Gastrocnemius medialis (tissue), 4 donors: ENCODE results near the gene SFPQ. TPM values are rescaled to one million over a fixed set of nuclear protein-coding genes. Genes with fewer than 3 reads are reported as not detected.

Experiments used
- ATAC-seq, 2 donors: fragments of 150-250 bp; one replicate each; pipeline ENCODE4 v1.9.1; 2016
- DNase-seq, 2 donors: peaks; one replicate each; pipeline ENCODE4 v3.0.0-alpha.2; 2019
- H3K27ac ChIP-seq, 4 donors: fragments of 200-600 bp; sonication (generic); 1 replicate in 1 of 4; 2 replicates in 3 of 4; pipeline ENCODE4 v1.5.1; 2016 to 2018; ENCODE audit warnings: mild to moderate bottlenecking in 2 of 4, moderate library complexity in 1 of 4
- H3K27me3 ChIP-seq, 3 donors: fragments of 200-600 bp; sonication (generic) in 2 of 3; 1 replicate in 1 of 3; 2 replicates in 2 of 3; pipeline versions ENCODE4 v1.5.1 to v1.6.0; 2016 to 2019; ENCODE audit warnings: mild to moderate bottlenecking in 1 of 3, moderate library complexity in 1 of 3
- H3K36me3 ChIP-seq, 2 donors: fragments of 200-600 bp; sonication (generic) in 1 of 2; one replicate each; pipeline ENCODE4 v1.5.1; 2017 to 2018
- H3K4me1 ChIP-seq, 2 donors: fragments of 200-600 bp; sonication (generic) in 1 of 2; one replicate each; pipeline ENCODE4 v1.5.1; 2016 to 2017; ENCODE audit warnings: mild to moderate bottlenecking in 2 of 2
- H3K4me3 ChIP-seq, 4 donors: fragments of 200-600 bp; sonication (generic) in 3 of 4; 1 replicate in 1 of 4; 2 replicates in 3 of 4; pipeline ENCODE4 v1.5.1; 2016 to 2019; ENCODE audit warnings: mild to moderate bottlenecking in 2 of 4
- H3K9me3 ChIP-seq, 3 donors: fragments of 200-600 bp; sonication (generic) in 2 of 3; 1 replicate in 1 of 3; 2 replicates in 2 of 3; pipeline ENCODE4 v1.5.1; 2016 to 2019
- POLR2A ChIP-seq, 2 donors: fragments of 450-650 bp; IDR thresholded peaks; one replicate each; pipeline ENCODE4 v1.6.1; 2017; ENCODE audit warnings: antibody characterized with exemption in 2 of 2, mild to moderate bottlenecking in 2 of 2, moderate library complexity in 2 of 2
- in situ Hi-C, 4 donors: fragments of 200-750 bp; cut with MboI; loops; one replicate each; pipeline versions ENCODE4 v1.15.0 to v1.8.0; 2017; ENCODE audit warnings: low sequenced_read_pairs in 4 of 4
- intact Hi-C: fragments of 100-400 bp; cut with DNase I; formaldehyde crosslinking; loops from one replicate; pipeline ENCODE4 v1.15.1; 2023; ENCODE audit warnings: low total_unique reads
- total RNA-seq, 4 donors: library from RNA; depleted of rRNA; stranded (reverse); fragments of >200 nt; gene quantifications; one replicate each; pipeline versions ENCODE4 v1.1.0 to v1.2.3, GENCODE V29; 2016
- TF ChIP-seq, protein P1 (sequence below), 5 experiments: fragments of 450-650 bp in 3 of 5; fragments of 200-600 bp in 2 of 5; sonication (generic) in 2 of 5; IDR thresholded peaks in 4 of 5; conservative IDR thresholded peaks in 1 of 5; 1 replicate in 4 of 5; 2 replicates in 1 of 5; pipeline ENCODE4 v1.5.1; 2016 to 2019; ENCODE audit warnings: antibody characterized with exemption in 5 of 5, mild to moderate bottlenecking in 3 of 5, moderate library complexity in 3 of 5

SFPQ gene
- total RNA-seq, 4 donors from 2014 or later, result 70.1 to 128 (median 82.4) TPM

DNA sequence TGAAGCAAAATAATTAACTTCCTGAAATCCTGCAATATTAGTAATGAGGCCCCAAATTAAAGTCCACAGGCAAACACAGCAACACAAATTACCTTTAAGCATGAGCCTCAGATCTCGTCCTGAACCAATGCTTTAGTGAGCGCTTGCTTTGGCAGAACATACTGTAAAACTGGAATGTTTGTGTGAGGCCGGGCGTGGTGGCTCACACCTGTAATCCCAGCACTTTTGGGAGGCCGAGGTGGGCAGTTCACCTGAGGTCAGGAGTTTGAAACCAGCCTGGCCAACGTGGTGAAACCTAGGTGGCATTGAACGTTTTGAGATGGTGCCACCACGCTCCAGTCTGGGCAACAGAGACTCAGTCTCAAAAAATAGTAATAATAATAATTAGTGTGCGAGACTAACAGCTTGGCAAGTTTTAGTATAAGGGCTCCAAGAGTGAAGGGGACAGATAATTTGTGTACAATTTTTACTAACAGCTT is 17.8 kb downstream of the SFPQ start:
- Histone ChIP-seq H3K36me3 (peaks cover 2 to 57% of the 10 kb centered on the region in 2 donors), H3K4me3 (no peak overlapping the region), H3K4me1 (peaks cover 14 to 16% of the 10 kb centered on the region in 2 donors), H3K27ac (no peak overlapping the region), H3K27me3 (no peaks in the 10 kb centered on the region), H3K9me3 (no peaks in the 10 kb centered on the region)
- no peak for ATAC-seq
- no peak for TF ChIP-seq POLR2A (IDR thresholded peaks at IDR 0.05)
- TF ChIP-seq, protein P1, sequence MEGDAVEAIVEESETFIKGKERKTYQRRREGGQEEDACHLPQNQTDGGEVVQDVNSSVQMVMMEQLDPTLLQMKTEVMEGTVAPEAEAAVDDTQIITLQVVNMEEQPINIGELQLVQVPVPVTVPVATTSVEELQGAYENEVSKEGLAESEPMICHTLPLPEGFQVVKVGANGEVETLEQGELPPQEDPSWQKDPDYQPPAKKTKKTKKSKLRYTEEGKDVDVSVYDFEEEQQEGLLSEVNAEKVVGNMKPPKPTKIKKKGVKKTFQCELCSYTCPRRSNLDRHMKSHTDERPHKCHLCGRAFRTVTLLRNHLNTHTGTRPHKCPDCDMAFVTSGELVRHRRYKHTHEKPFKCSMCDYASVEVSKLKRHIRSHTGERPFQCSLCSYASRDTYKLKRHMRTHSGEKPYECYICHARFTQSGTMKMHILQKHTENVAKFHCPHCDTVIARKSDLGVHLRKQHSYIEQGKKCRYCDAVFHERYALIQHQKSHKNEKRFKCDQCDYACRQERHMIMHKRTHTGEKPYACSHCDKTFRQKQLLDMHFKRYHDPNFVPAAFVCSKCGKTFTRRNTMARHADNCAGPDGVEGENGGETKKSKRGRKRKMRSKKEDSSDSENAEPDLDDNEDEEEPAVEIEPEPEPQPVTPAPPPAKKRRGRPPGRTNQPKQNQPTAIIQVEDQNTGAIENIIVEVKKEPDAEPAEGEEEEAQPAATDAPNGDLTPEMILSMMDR (IDR thresholded peaks at IDR 0.05 in 4 of 5, conservative IDR thresholded peaks at IDR 0.05 in 1 of 5), result no peak
- DNase-seq, result no peak
- in situ Hi-C loops (loop anchor here in 1 of 4 donors (25.0 kb wide), 1 partner anchor 313 kb away; the partner anchor contains the start of gene SMIM12), intact Hi-C loops (no loop called here)

DNA sequence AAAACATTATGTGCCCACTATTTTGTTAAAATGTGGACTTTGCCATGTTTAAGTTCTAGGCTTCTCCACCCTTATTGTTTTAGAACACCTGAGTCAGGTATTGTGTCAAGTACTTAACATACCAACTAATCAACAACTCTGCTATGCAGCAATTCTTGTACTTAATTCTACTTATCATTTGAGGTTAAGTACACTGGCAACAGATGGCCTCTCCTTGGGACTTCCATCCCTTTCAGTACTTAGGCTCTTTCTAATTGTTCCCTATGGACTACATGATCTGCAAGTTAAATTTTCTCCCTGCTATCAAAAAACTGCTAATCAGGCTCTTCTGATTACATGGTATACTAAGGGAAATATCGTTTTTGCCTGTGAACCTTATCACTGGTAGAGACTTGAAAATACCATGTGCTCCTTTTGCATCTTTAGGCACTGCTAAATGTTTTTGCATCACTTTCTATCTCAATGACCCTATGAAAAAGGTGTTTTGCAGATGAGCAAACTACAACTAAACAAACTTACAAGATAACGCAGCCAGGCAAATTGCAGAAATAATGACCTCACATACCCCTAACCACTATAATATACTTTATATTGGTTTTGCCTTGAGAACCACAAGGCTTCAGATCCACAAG is 18.9 kb downstream of the SFPQ start:
- TF ChIP-seq POLR2A (IDR thresholded peaks at IDR 0.05), result no peak
- TF ChIP-seq, protein P1 (IDR thresholded peaks at IDR 0.05 in 4 of 5, conservative IDR thresholded peaks at IDR 0.05 in 1 of 5), result no peak
- peaks cover 2 to 46% of the 10 kb centered on the region in 2 donors for H3K36me3 ChIP-seq
- intact Hi-C loops (no loop called here), in situ Hi-C loops (no loop called here)
- no peak overlapping the region for H3K27ac ChIP-seq
- ATAC-seq (no peak), DNase-seq (no peak)
- no peaks in the 10 kb centered on the region for H3K27me3 ChIP-seq
- no peaks in the 10 kb centered on the region for H3K9me3 ChIP-seq
- H3K4me1 ChIP-seq, result peaks cover 4% of the 10 kb centered on the region in 2 donors
- no peak overlapping the region for H3K4me3 ChIP-seq

DNA sequence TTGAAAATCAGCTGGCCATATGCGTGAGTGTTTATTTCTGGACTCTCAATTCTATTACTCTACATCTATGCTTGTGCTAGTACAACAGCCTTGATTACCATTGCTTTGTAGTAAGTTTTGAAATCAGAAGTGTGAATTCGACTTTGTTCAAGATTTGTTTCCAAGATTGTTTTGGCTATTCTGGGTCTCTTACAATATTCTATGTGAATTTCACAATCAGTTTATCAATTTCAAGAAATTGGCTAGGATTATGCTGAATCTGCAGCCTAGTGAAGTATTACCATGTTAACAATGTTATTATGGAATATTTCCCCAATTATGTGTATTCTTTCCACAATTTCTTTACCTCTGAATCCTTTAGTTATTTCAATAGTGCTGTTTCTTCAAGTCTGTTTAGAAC is 19.5 kb downstream of the SFPQ start:
- peaks cover 2 to 43% of the 10 kb centered on the region in 2 donors for H3K36me3 ChIP-seq
- intact Hi-C loops, result no loop called here
- no peak overlapping the region for H3K27ac ChIP-seq
- no peaks in the 10 kb centered on the region for H3K4me1 ChIP-seq
- in situ Hi-C loops, result no loop called here
- DNase-seq (no peak), ATAC-seq (no peak)
- no peaks in the 10 kb centered on the region for H3K9me3 ChIP-seq
- TF ChIP-seq POLR2A (IDR thresholded peaks at IDR 0.05), result no peak
- TF ChIP-seq, protein P1 (IDR thresholded peaks at IDR 0.05 in 4 of 5, conservative IDR thresholded peaks at IDR 0.05 in 1 of 5), result no peak
- H3K4me3 ChIP-seq, result no peak overlapping the region
- H3K27me3 ChIP-seq, result no peaks in the 10 kb centered on the region

DNA sequence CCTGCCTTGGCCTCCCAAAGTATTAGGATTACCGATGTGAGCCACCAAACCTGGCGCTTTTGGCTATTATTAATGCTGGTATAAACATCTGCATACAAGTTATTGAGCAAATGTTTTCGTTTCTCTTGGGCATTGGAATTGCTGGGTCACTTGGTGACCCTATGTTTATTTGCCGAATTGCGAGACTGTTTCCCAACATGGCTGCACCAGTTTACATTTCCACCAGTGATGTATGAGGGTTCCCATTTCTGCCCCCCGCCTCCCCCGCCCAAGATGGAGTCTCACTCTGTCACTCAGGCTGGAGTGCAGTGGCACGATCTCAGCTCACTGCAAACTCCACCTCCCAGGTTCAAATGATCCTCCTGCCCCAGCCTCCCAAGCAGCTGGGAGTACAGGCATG is 20.9 kb downstream of the SFPQ start:
- intact Hi-C loops, result no loop called here
- no peak for ATAC-seq
- TF ChIP-seq, protein P1 (IDR thresholded peaks at IDR 0.05 in 4 of 5, conservative IDR thresholded peaks at IDR 0.05 in 1 of 5), result no peak
- no peak for TF ChIP-seq POLR2A (IDR thresholded peaks at IDR 0.05)
- no peak overlapping the region for H3K27ac ChIP-seq
- peaks cover 2 to 28% of the 10 kb centered on the region in 2 donors for H3K36me3 ChIP-seq
- no peaks in the 10 kb centered on the region for H3K4me1 ChIP-seq
- no peak overlapping the region for H3K4me3 ChIP-seq
- in situ Hi-C loops, result no loop called here
- H3K9me3 ChIP-seq, result no peaks in the 10 kb centered on the region
- DNase-seq, result no peak
- H3K27me3 ChIP-seq, result no peaks in the 10 kb centered on the region
